Mesenchymal stem cell (in vitro differentiated cells and primary cell): ENCODE measurements around the gene ALKBH6.

Experiments
- DNase-seq: peaks from one replicate; pipeline ENCODE4 v3.0.0-alpha.2; 2013
- H2AFZ ChIP-seq: one replicate; pipeline ENCODE4 v1.6.1; 2013; ENCODE audit warnings: low read depth, mild to moderate bottlenecking, control low read depth, inconsistent platforms, low read length, moderate library complexity
- H2AK5ac ChIP-seq: 2 replicates; pipeline ENCODE4 v1.6.1; 2013; ENCODE audit warnings: low read length, moderate library complexity, mild to moderate bottlenecking, inconsistent platforms; ENCODE audit not compliant: severe bottlenecking
- H2BK120ac ChIP-seq: one replicate; pipeline ENCODE4 v1.6.1; 2013; ENCODE audit warnings: low read depth, mild to moderate bottlenecking, inconsistent platforms, low read length, moderate library complexity
- H2BK12ac ChIP-seq, 2 experiments: one replicate each; pipeline ENCODE4 v1.6.1; 2013; ENCODE audit warnings: inconsistent platforms in 2 of 2, low read length in 2 of 2, mild to moderate bottlenecking in 2 of 2, moderate library complexity in 2 of 2, control low read depth in 1 of 2
- H2BK15ac ChIP-seq: one replicate; pipeline ENCODE4 v1.6.1; 2013; ENCODE audit warnings: mild to moderate bottlenecking, low read depth, inconsistent platforms; ENCODE audit not compliant: poor library complexity, severe bottlenecking
- H2BK5ac ChIP-seq: 2 replicates; pipeline ENCODE4 v1.6.1; 2013; ENCODE audit warnings: low read depth, mild to moderate bottlenecking, low read length, control low read depth, inconsistent platforms; ENCODE audit not compliant: poor library complexity, severe bottlenecking
- H3K14ac ChIP-seq, 2 experiments: one replicate each; pipeline ENCODE4 v1.6.1; 2013; ENCODE audit warnings: inconsistent platforms in 2 of 2, low read length in 2 of 2, control low read depth in 1 of 2, mild to moderate bottlenecking in 1 of 2, moderate library complexity in 1 of 2
- H3K18ac ChIP-seq, 2 experiments: one replicate each; pipeline ENCODE4 v1.6.1; 2013; ENCODE audit warnings: inconsistent platforms in 2 of 2, low read length in 2 of 2, control low read depth in 1 of 2, low read depth in 1 of 2, mild to moderate bottlenecking in 1 of 2
- H3K23ac ChIP-seq, 2 experiments: one replicate each; pipeline ENCODE4 v1.6.1; 2013; ENCODE audit warnings: inconsistent platforms in 2 of 2, low read length in 2 of 2, mild to moderate bottlenecking in 2 of 2, moderate library complexity in 2 of 2, control low read depth in 1 of 2
- H3K27ac ChIP-seq: 2 replicates; pipeline ENCODE4 v1.5.1; 2013; ENCODE audit warnings: mild to moderate bottlenecking, moderate library complexity, low read length, control low read depth, inconsistent platforms; ENCODE audit not compliant: poor library complexity, severe bottlenecking
- H3K27me3 ChIP-seq, 2 experiments: 2 replicates each; pipeline versions ENCODE4 v1.6.1 to v1.7.0; 2013; ENCODE audit warnings: low read length in 2 of 2, mild to moderate bottlenecking in 2 of 2, moderate library complexity in 2 of 2, control low read depth in 1 of 2, inconsistent platforms in 1 of 2; ENCODE audit not compliant: control insufficient read depth in 1 of 2, insufficient read depth in 1 of 2
- H3K36me3 ChIP-seq, 2 experiments: 2 replicates each; pipeline versions ENCODE4 v1.6.1 to v1.7.0; 2013; ENCODE audit warnings: low read length in 2 of 2, control low read depth in 1 of 2, inconsistent platforms in 1 of 2, low read depth in 1 of 2, mild to moderate bottlenecking in 1 of 2; ENCODE audit not compliant: insufficient read depth in 2 of 2, control insufficient read depth in 1 of 2
- H3K4ac ChIP-seq, 2 experiments: one replicate each; pipeline ENCODE4 v1.6.1; 2013; ENCODE audit warnings: inconsistent platforms in 2 of 2, low read length in 2 of 2, mild to moderate bottlenecking in 2 of 2, moderate library complexity in 2 of 2, control low read depth in 1 of 2, low read depth in 1 of 2
- H3K4me1 ChIP-seq: 2 replicates; pipeline ENCODE4 v1.6.1; 2013; ENCODE audit warnings: low read depth, low read length, control low read depth; ENCODE audit not compliant: control insufficient read depth, insufficient read depth
- H3K4me2 ChIP-seq: 2 replicates; pipeline ENCODE4 v1.6.1; 2013; ENCODE audit warnings: low read length, mild to moderate bottlenecking, inconsistent platforms; ENCODE audit not compliant: poor library complexity, severe bottlenecking
- H3K4me3 ChIP-seq, 2 experiments: 2 replicates each; pipeline versions ENCODE4 v1.5.1 to v1.7.0; 2013; ENCODE audit warnings: low read length in 2 of 2, mild to moderate bottlenecking in 2 of 2, control low read depth in 1 of 2, low read depth in 1 of 2; ENCODE audit not compliant: insufficient read depth in 1 of 2
- H3K79me1 ChIP-seq: replicated peaks from 2 replicates; pipeline ENCODE4 v1.6.1; 2013; ENCODE audit warnings: mild to moderate bottlenecking, control low read depth, low read length, inconsistent platforms; ENCODE audit not compliant: poor library complexity, severe bottlenecking
- H3K9ac ChIP-seq: 2 replicates; pipeline ENCODE4 v1.7.0; 2013; ENCODE audit warnings: mild to moderate bottlenecking, low read length, moderate library complexity
- H3K9me3 ChIP-seq: 2 replicates; pipeline ENCODE4 v1.7.0; 2013; ENCODE audit warnings: mild to moderate bottlenecking, low read length; ENCODE audit not compliant: control insufficient read depth
- H4K8ac ChIP-seq: one replicate; pipeline ENCODE4 v1.6.1; 2013; ENCODE audit warnings: inconsistent platforms, mild to moderate bottlenecking, low read length, moderate library complexity
- H4K91ac ChIP-seq: one replicate; pipeline ENCODE4 v1.6.1; 2013; ENCODE audit warnings: mild to moderate bottlenecking, low read length, inconsistent platforms
- WGBS: methylation state at CpG from one replicate; pipeline ENCODE4 v1.1.7; 2013; ENCODE audit warnings: mixed read lengths; 5-methylcytosine and 5-hydroxymethylcytosine counted together

The ALKBH6 gene

DNA sequence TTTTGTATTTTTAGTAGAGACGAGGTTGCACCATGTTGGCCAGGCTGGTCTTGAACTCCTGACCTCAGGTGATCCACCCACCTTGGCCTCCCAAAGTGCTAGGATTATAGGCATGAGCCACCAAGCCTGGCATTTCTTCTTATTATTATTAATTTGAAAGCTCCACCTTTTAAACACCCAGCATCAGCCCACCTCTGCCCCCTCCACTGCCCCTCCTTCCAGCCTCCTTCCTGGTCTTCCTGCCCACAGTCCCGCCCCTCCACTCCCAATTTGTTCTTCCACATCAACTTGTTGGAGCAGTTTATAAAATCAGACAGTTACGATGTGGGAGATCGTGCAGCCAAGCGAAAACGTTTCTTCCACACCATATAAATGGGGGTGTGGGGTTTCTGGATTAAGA is 26.5 kb upstream of the ALKBH6 start:
- Histone ChIP-seq H2BK120ac (no peak overlapping the region), H3K4me1 (peaks cover 6% of the 10 kb centered on the region), H3K23ac (no peak overlapping the region), H3K27ac (no peak overlapping the region), H3K36me3 (peaks cover 8 to 11% of the 10 kb centered on the region in 2 experiments), H2BK15ac (no peak overlapping the region), H4K91ac (no peak overlapping the region), H4K8ac (no peak overlapping the region), H3K79me1 (peaks cover 3% of the 10 kb centered on the region), H2BK5ac (no peak overlapping the region), H2BK12ac (no peak overlapping the region), H3K4me2 (no peak overlapping the region), H3K9me3 (no peaks in the 10 kb centered on the region), H3K4me3 (no peak overlapping the region), H3K4ac (no peak overlapping the region), H3K9ac (no peak overlapping the region), H3K27me3 (no peaks in the 10 kb centered on the region), H3K14ac (no peak overlapping the region), H3K18ac (no peak overlapping the region), H2AFZ (no peak overlapping the region), H2AK5ac (no peak overlapping the region)
- no peak for DNase-seq
- WGBS: 92% methylated on average over 2 of the region's 6 CpGs

DNA sequence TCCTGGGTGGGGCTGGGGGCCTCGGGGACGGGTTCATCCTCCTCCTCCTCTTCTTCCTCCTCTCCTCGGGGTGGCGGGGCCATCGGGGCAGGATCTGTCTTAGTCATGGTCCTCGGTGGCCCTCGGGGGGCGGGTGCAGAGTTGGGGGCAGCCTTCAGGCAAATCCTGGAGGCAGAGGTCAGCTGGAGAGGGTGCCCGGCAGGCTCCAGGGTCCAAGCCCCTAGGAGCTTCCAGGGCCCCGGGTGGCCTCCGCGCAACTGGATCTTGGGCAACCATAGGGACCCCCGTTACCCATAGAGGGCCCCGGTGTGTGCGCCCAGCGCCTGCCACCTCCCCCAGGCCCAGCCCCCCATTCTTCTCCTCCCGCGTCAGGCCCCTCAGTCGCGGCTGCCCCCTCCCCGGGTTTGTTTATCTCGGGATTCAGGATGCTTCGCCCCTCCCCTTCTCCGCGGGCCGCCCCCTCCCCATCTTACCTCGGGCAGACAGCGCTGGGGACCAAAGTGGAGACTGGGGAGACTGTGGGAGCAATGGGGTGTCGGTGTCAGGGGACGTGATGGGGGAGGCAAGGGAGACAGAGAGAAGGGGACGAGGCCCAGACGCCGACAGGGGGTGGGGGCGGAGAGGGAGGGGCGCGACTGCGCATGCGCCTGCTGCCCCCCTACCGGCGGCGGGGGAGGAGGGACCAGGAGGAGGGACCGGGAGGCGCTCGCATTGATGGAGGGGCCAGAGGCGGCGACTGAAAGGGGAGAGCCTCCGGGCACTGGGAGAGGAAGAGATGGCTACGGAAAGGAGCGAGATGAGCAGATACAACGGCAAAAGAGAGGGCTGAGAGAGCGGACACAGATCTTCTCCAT is 18.5 kb upstream of the ALKBH6 start, which contains the start of gene CLIP3:
Gene CLIP3 (minus strand): TSS at position 623 of the 854 bp plus-strand sequence. CDS start 516 bp downstream, at position 107.
- Histone ChIP-seq H3K4me3 (peak within 1 kb of the TSS; percentile 86 to 87), H4K91ac (peak within 1 kb of the TSS; percentile 84), H3K9me3 (no peaks in the 10 kb centered on the region), H4K8ac (peak within 1 kb of the TSS; percentile 93), H2BK15ac (peak within 1 kb of the TSS; percentile 60), H3K27me3 (no peaks in the 10 kb centered on the region), H3K4ac (peak within 1 kb of the TSS; percentile 81 to 94), H2AFZ (peak within 1 kb of the TSS; percentile 99), H3K9ac (peak within 1 kb of the TSS; percentile 89), H3K23ac (no peak within 1 kb of the TSS), H3K4me2 (peak within 1 kb of the TSS; percentile 95), H2AK5ac (no peak within 1 kb of the TSS), H3K4me1 (peaks cover 7% of the 10 kb centered on the region), H3K79me1 (peaks cover 17% of the 10 kb centered on the region), H3K14ac (peak within 1 kb of the TSS in 1 of 2 experiments; percentile 94), H2BK12ac (peak within 1 kb of the TSS in 1 of 2 experiments; percentile 43), H2BK5ac (no peak within 1 kb of the TSS), H3K27ac (no peak within 1 kb of the TSS), H3K18ac (peak within 1 kb of the TSS; percentile 23 to 95), H3K36me3 (peaks cover 21 to 22% of the 10 kb centered on the region in 2 experiments), H2BK120ac (peak within 1 kb of the TSS; percentile 46)
- DNase-seq: peak; percentile 73
- 7% methylated on average over 31 of the region's 51 CpGs for WGBS

DNA sequence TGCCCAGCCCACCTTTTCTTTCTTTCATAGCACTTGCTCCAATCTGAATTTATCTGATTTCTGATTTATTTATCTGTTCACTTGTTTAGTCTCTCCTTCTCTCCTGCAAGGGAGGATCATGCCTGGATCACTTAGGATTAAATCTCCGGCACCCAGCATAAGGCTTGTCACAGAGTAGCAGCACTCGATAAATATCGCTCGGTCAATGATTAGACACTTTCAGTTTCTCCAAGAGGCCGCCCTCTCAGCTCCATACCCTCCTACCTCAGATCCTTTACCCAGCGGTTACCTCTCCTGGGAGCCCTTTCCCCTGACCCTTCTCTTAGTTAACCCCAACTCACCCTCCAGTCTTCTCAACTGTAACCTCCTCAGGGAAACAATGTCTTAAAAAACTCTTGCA is 17.3 kb upstream of the ALKBH6 start:
- Histone ChIP-seq H2BK5ac (no peak overlapping the region), H2BK15ac (no peak overlapping the region), H3K4me3 (peak overlapping the region in 1 of 2 experiments; percentile 87), H3K4ac (no peak overlapping the region), H3K4me2 (peak overlapping the region; percentile 54), H3K9me3 (no peaks in the 10 kb centered on the region), H3K27me3 (no peaks in the 10 kb centered on the region), H2BK120ac (no peak overlapping the region), H3K18ac (no peak overlapping the region), H4K8ac (no peak overlapping the region), H2AK5ac (no peak overlapping the region), H4K91ac (no peak overlapping the region), H3K27ac (no peak overlapping the region), H3K9ac (peak overlapping the region; percentile 89), H3K4me1 (peaks cover 7% of the 10 kb centered on the region), H3K79me1 (peaks cover 18% of the 10 kb centered on the region), H2BK12ac (no peak overlapping the region), H3K36me3 (peaks cover 29 to 34% of the 10 kb centered on the region in 2 experiments), H3K14ac (no peak overlapping the region), H3K23ac (no peak overlapping the region), H2AFZ (no peak overlapping the region)
- DNase-seq: no peak
- 91% methylated on average over 6 of the region's 6 CpGs for WGBS

DNA sequence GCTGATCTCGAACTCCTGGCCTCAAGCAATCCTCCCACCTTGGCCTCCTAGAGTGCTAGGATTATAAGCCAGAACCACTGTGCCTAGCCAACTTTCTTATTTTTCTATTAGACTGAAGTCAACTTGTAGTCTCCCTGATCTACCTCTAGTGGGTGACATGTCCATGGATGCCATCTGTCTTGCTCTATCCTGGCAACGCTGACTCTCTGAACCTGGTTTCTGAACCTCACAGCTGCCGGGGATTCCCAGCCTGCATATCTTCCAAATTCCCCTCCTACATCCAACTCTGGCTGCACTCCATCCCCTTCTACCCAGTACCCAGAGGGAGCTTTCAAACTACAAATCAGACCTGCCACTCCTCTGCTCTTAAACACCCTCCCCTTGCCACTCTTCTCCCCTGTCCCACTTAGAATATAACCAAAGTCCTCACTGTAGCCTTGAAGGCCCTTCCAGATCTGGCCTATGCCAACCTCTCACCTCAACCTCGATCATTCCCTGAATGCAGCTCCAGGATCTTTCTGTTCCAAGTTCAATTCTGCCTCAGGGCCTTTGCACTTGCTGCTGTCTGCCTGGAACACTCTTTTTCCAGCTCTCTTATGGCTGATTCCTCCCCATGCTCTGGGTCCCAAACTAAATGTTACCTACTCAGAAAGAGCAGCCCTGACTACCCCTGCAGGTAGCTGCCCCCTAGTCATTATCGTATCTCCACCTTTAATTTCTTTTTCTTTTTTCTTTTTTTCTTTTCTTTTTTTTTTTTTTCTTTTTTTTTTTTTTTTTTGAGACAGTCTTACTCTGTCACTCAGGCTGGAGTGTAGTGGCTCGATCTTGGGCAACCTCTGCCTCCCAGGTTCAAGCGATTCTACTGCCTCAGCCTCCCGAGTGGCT is 16.5 kb upstream of the ALKBH6 start:
- H2BK15ac ChIP-seq: no peak overlapping the region
- peaks cover 7% of the 10 kb centered on the region for H3K4me1 ChIP-seq
- peaks cover 36 to 41% of the 10 kb centered on the region in 2 experiments for H3K36me3 ChIP-seq
- no peak overlapping the region for H3K4me2 ChIP-seq
- no peak overlapping the region for H2AFZ ChIP-seq
- peaks cover 20% of the 10 kb centered on the region for H3K79me1 ChIP-seq
- WGBS: 96% methylated on average over 4 of the region's 8 CpGs
- H3K9me3 ChIP-seq: no peaks in the 10 kb centered on the region
- DNase-seq: no peak
- no peak overlapping the region for H3K4ac ChIP-seq
- no peak overlapping the region for H4K8ac ChIP-seq
- no peaks in the 10 kb centered on the region for H3K27me3 ChIP-seq
- H2BK120ac ChIP-seq: no peak overlapping the region
- no peak overlapping the region for H4K91ac ChIP-seq
- no peak overlapping the region for H3K18ac ChIP-seq
- no peak overlapping the region for H3K23ac ChIP-seq
- H2BK12ac ChIP-seq: no peak overlapping the region
- no peak overlapping the region for H2BK5ac ChIP-seq
- H3K27ac ChIP-seq: no peak overlapping the region
- H3K14ac ChIP-seq: no peak overlapping the region
- H2AK5ac ChIP-seq: no peak overlapping the region
- H3K4me3 ChIP-seq: no peak overlapping the region
- H3K9ac ChIP-seq: no peak overlapping the region
